ENCODE data around the gene CACNB2. TPM values are rescaled to one million over a fixed set of nuclear protein-coding genes. Genes with fewer than 3 reads are reported as not detected.

Gene CACNB2
- polyA plus RNA-seq, 1 experiment, result 0.12 TPM

DNA sequence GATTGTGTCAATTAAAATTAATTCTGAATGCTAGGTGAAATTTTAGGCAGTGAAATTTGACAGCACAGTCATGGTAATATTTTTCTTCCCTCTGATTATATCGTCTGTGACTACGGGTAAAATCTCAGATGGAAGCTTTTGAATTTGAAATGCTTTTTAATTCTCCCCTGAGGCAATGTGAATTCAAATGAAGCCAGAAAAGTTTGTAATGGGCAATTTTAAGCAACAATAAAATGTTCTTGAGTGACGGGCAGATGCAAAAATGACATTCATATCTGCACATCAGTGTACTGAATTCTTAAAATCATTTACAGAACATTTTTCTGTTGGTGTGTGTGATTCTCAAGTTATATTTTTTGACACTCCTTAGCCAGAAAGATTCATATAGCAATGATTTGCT is 376.6 kb downstream of the CACNB2 start:
- no peak overlapping the region for H3K4me3 ChIP-seq (ENCODE audit: low read depth, low read length)
- no peaks in the 10 kb centered on the region for H3K27me3 ChIP-seq (ENCODE audit: control insufficient read depth, insufficient read depth, low read length)
- POLR2A ChIA-PET, result no interaction called here
- DNase-seq (ENCODE audit: low read depth), result no peak
- TF ChIP-seq, protein P1, sequence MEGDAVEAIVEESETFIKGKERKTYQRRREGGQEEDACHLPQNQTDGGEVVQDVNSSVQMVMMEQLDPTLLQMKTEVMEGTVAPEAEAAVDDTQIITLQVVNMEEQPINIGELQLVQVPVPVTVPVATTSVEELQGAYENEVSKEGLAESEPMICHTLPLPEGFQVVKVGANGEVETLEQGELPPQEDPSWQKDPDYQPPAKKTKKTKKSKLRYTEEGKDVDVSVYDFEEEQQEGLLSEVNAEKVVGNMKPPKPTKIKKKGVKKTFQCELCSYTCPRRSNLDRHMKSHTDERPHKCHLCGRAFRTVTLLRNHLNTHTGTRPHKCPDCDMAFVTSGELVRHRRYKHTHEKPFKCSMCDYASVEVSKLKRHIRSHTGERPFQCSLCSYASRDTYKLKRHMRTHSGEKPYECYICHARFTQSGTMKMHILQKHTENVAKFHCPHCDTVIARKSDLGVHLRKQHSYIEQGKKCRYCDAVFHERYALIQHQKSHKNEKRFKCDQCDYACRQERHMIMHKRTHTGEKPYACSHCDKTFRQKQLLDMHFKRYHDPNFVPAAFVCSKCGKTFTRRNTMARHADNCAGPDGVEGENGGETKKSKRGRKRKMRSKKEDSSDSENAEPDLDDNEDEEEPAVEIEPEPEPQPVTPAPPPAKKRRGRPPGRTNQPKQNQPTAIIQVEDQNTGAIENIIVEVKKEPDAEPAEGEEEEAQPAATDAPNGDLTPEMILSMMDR (IDR thresholded peaks at IDR 0.05; ENCODE audit: insufficient read depth, low read depth, low read length), result no peak
- CTCF ChIA-PET, result no interaction called here
- no peaks in the 10 kb centered on the region for H3K36me3 ChIP-seq (ENCODE audit: control insufficient read depth, insufficient read depth, low read length)

DNA sequence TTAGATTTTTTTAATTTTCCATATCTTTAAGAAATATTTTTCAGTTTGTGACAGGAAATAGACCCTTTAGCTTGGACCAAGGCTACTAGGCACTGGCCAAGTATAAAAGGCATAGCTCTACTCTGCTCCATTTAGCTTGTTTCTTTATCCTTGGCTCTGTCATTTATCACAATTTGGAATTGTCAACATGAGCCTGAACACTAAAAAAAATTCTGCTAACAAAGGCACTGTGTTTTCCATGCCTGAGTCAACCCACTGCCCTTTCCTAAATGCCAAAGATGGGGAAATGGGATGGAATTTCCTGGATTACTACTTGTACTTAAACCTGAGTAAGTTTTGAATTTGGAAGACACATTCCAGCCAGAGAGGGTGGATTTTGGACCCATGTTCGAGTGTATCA is 382.8 kb downstream of the CACNB2 start:
- no peaks in the 10 kb centered on the region for H3K36me3 ChIP-seq (ENCODE audit: control insufficient read depth, insufficient read depth, low read length)
- TF ChIP-seq, protein P1 (IDR thresholded peaks at IDR 0.05; ENCODE audit: insufficient read depth, low read depth, low read length), result no peak
- H3K27me3 ChIP-seq (ENCODE audit: control insufficient read depth, insufficient read depth, low read length), result no peaks in the 10 kb centered on the region
- ChIA-PET CTCF (no interaction called here), POLR2A (no interaction called here)
- no peak overlapping the region for H3K4me3 ChIP-seq (ENCODE audit: low read depth, low read length)
- DNase-seq (ENCODE audit: low read depth), result no peak

DNA sequence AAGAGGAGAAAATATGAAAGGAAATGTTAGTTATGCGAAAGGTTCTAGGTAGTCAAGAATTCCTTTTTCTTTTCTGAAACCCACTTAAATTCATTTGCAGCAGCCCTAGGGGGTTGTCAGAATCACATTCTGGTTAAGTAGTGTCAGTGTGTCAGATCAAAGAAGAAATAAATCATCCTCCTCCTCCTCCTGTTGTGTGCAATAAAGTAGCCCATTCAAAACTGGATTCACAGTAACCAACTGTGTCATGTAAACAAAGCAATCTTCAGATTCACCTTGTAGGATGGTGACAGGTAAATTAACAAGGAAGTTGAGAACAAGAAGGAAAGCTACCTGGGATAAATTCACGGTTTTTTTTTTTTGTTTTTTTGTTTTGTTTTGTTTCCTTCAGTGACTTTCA is 383.6 kb downstream of the CACNB2 start:
- H3K36me3 ChIP-seq (ENCODE audit: control insufficient read depth, insufficient read depth, low read length), result no peaks in the 10 kb centered on the region
- CTCF ChIA-PET, result interaction anchor here (1.3 kb wide), 1 partner anchor 27 kb away, joined by 3 read pairs; no protein-coding TSS in a partner anchor
- POLR2A ChIA-PET, result no interaction called here
- H3K4me3 ChIP-seq (ENCODE audit: low read depth, low read length), result no peak overlapping the region
- TF ChIP-seq, protein P1 (IDR thresholded peaks at IDR 0.05; ENCODE audit: insufficient read depth, low read depth, low read length), result no peak
- DNase-seq (ENCODE audit: low read depth), result no peak
- H3K27me3 ChIP-seq (ENCODE audit: control insufficient read depth, insufficient read depth, low read length), result no peaks in the 10 kb centered on the region

DNA sequence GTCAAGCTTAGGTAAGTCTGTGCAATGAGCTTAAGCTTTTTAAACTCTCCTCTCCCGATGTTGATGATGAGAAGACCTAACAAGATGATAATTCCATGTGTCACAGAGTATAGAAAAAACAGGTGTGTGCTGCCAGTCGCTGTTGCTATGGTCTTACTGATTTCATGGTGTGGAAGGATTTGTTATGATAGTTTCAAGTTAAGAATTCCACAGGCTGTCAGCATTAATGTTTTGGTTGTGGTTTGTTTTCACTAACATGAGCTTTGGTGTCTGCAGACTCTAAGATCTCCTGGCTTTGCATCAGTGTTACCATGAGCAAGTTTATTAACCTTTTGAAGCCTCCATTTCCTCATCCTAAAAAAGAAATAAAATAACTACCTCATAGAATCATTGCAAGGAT is 387.5 kb downstream of the CACNB2 start:
- no peaks in the 10 kb centered on the region for H3K36me3 ChIP-seq (ENCODE audit: control insufficient read depth, insufficient read depth, low read length)
- no peak for DNase-seq (ENCODE audit: low read depth)
- no peak overlapping the region for H3K4me3 ChIP-seq (ENCODE audit: low read depth, low read length)
- POLR2A ChIA-PET, result no interaction called here
- H3K27me3 ChIP-seq (ENCODE audit: control insufficient read depth, insufficient read depth, low read length), result no peaks in the 10 kb centered on the region
- TF ChIP-seq, protein P1 (IDR thresholded peaks at IDR 0.05; ENCODE audit: insufficient read depth, low read depth, low read length), result no peak
- CTCF ChIA-PET, result interaction anchor here (1.3 kb wide), 1 partner anchor 11 kb away, joined by 3 read pairs; no protein-coding TSS in a partner anchor

DNA sequence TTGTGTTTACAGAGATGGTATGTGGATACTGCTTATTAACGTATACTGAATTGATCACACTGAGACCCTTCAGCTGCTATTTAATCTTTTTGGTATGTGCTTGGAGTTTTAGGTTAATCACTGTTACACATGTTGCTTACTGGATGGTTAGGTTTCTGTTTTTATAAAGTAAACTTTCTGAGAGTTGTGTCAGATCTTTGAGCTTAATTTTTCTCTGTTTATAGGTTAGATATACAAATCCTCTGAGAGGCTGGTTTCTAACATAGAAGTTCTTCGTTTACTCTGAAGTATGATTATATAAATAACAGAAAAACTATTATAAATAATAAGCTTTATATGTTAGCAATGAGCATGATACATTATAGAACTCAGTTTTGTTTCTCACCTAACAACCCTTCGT is 388.1 kb downstream of the CACNB2 start:
- Histone ChIP-seq H3K36me3 (ENCODE audit: control insufficient read depth, insufficient read depth, low read length) (no peaks in the 10 kb centered on the region), H3K27me3 (ENCODE audit: control insufficient read depth, insufficient read depth, low read length) (no peaks in the 10 kb centered on the region), H3K4me3 (ENCODE audit: low read depth, low read length) (no peak overlapping the region)
- CTCF ChIA-PET, result interaction anchor here (1.3 kb wide), 1 partner anchor 11 kb away, joined by 3 read pairs; no protein-coding TSS in a partner anchor
- POLR2A ChIA-PET, result no interaction called here
- no peak for DNase-seq (ENCODE audit: low read depth)
- TF ChIP-seq, protein P1 (IDR thresholded peaks at IDR 0.05; ENCODE audit: insufficient read depth, low read depth, low read length), result no peak

Measured in BJ (cell line).